HUES6 (cell line): ENCODE measurements around the gene DDAH1.
A peak's percentile ranks its signal among the peaks of the same experiment; 100 is the strongest.

Source experiments
- H3K27ac ChIP-seq: 2 replicates; pipeline ENCODE4 v1.7.0; 2013; ENCODE audit warnings: low read depth, mild to moderate bottlenecking, low read length, inconsistent platforms
- H3K27me3 ChIP-seq: 2 replicates; pipeline ENCODE4 v1.6.1; 2013; ENCODE audit warnings: low read length; ENCODE audit not compliant: control insufficient read depth, insufficient read depth
- H3K36me3 ChIP-seq: 2 replicates; pipeline ENCODE4 v1.6.1; 2013; ENCODE audit warnings: low read length; ENCODE audit not compliant: control insufficient read depth, insufficient read depth
- H3K4me1 ChIP-seq: 2 replicates; pipeline ENCODE4 v1.6.1; 2013; ENCODE audit warnings: low read length; ENCODE audit not compliant: control insufficient read depth, insufficient read depth
- H3K4me3 ChIP-seq: 2 replicates; pipeline ENCODE4 v1.5.1; 2013; ENCODE audit warnings: low read depth, low read length
- H3K9ac ChIP-seq: one replicate; pipeline ENCODE4 v1.6.1; 2013; ENCODE audit warnings: mild to moderate bottlenecking, low read length
- H3K9me3 ChIP-seq: 2 replicates; pipeline ENCODE4 v1.6.1; 2013; ENCODE audit warnings: low read depth, low read length; ENCODE audit not compliant: control insufficient read depth, insufficient read depth

The DDAH1 gene

GRCh38 chr1:85394130-85394529, 70.8 kb downstream of the DDAH1 start:
- peaks cover 35% of the 10 kb centered on the region for H3K4me1 ChIP-seq
- no peak overlapping the region for H3K4me3 ChIP-seq
- no peaks in the 10 kb centered on the region for H3K36me3 ChIP-seq
- peak overlapping the region; percentile 86 for H3K27ac ChIP-seq
- no peaks in the 10 kb centered on the region for H3K27me3 ChIP-seq
- peaks cover 5% of the 10 kb centered on the region; the same call in 1 of the 2 replicates for H3K9me3 ChIP-seq
- H3K9ac ChIP-seq, result peak overlapping the region; percentile 21

DNA sequence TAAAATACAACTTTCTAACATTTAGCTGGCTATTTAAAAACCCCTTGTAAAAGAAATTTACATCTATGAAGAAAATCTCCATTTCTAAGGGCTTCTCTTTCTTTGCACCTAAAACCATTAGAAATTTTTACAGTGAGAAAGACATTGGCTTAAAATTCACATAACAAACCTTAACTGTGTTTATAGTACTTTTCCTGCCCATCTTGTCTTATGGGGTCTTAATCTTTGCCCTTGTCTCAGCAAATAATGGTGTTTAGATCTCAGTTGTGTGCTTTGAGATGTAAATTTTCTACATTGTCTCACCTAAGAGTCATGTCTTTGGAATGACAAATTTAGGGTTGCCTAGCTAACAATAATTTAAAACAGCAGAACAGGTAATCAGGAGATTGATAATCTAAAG, 71.5 kb downstream of the DDAH1 start:
- H3K9me3 ChIP-seq, result peaks cover 5% of the 10 kb centered on the region; the same call in 1 of the 2 replicates
- peaks cover 34% of the 10 kb centered on the region for H3K4me1 ChIP-seq
- peak overlapping the region; percentile 86 for H3K27ac ChIP-seq
- no peaks in the 10 kb centered on the region for H3K36me3 ChIP-seq
- peak overlapping the region; percentile 21 for H3K9ac ChIP-seq
- no peak overlapping the region for H3K4me3 ChIP-seq
- H3K27me3 ChIP-seq, result no peaks in the 10 kb centered on the region

DNA sequence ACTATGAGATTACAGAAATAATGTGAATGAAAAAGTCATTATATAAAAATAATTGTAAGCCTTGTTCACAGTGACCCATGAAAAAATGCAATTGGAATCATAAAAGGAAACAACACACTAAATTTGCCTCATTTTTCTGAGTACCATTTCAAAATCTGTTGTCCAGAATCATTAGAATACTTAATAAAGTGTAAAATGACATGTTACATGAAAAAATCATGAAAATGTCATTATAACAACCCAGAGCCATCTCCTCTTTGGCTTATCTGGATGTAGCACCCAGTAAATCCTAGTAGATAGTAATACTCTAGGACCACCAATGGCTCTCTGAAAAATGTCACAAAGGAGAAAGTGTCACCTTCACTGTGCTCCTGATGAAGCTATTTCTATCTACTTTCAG, 76.5 kb downstream of the DDAH1 start:
- Histone ChIP-seq H3K4me3 (no peak overlapping the region), H3K27me3 (no peaks in the 10 kb centered on the region), H3K36me3 (no peaks in the 10 kb centered on the region), H3K27ac (no peak overlapping the region), H3K4me1 (peaks cover 10% of the 10 kb centered on the region), H3K9ac (no peak overlapping the region), H3K9me3 (peaks cover 33% of the 10 kb centered on the region)

GRCh38 chr1:85387781-85388180, 77.2 kb downstream of the DDAH1 start:
- no peaks in the 10 kb centered on the region for H3K27me3 ChIP-seq
- peaks cover 5% of the 10 kb centered on the region for H3K4me1 ChIP-seq
- no peaks in the 10 kb centered on the region for H3K36me3 ChIP-seq
- H3K9ac ChIP-seq, result no peak overlapping the region
- no peak overlapping the region for H3K27ac ChIP-seq
- peaks cover 39% of the 10 kb centered on the region for H3K9me3 ChIP-seq
- no peak overlapping the region for H3K4me3 ChIP-seq

- H3K27ac ChIP-seq, result no peak overlapping the region
- H3K36me3 ChIP-seq, result no peaks in the 10 kb centered on the region
- no peak overlapping the region for H3K9ac ChIP-seq
- H3K9me3 ChIP-seq, result peaks cover 47% of the 10 kb centered on the region
- H3K27me3 ChIP-seq, result no peaks in the 10 kb centered on the region
- H3K4me1 ChIP-seq, result no peaks in the 10 kb centered on the region
- no peak overlapping the region for H3K4me3 ChIP-seq
Observed at GRCh38 chr1:85386068-85386722, 78.8 kb downstream of the DDAH1 start.

GRCh38 chr1:85379203-85380136, 85.5 kb downstream of the DDAH1 start:
- no peak overlapping the region for H3K9ac ChIP-seq
- H3K4me3 ChIP-seq, result no peak overlapping the region
- peaks cover under 1% of the 10 kb centered on the region; the same call in 1 of the 2 replicates for H3K4me1 ChIP-seq
- no peak overlapping the region for H3K27ac ChIP-seq
- H3K27me3 ChIP-seq, result no peaks in the 10 kb centered on the region
- H3K9me3 ChIP-seq, result peaks cover 15% of the 10 kb centered on the region
- H3K36me3 ChIP-seq, result no peaks in the 10 kb centered on the region

- H3K9me3 ChIP-seq, result peaks cover 15% of the 10 kb centered on the region
- H3K36me3 ChIP-seq, result no peaks in the 10 kb centered on the region
- no peak overlapping the region for H3K27ac ChIP-seq
- no peaks in the 10 kb centered on the region for H3K27me3 ChIP-seq
- H3K4me3 ChIP-seq, result no peak overlapping the region
- H3K4me1 ChIP-seq, result peaks cover 9% of the 10 kb centered on the region
- no peak overlapping the region for H3K9ac ChIP-seq
Observed at GRCh38 chr1:85378534-85378933, 86.4 kb downstream of the DDAH1 start.

GRCh38 chr1:85376356-85376755, 88.6 kb downstream of the DDAH1 start:
- no peaks in the 10 kb centered on the region for H3K9me3 ChIP-seq
- H3K27me3 ChIP-seq, result no peaks in the 10 kb centered on the region
- no peak overlapping the region for H3K9ac ChIP-seq
- peaks cover 14% of the 10 kb centered on the region for H3K4me1 ChIP-seq
- no peaks in the 10 kb centered on the region for H3K36me3 ChIP-seq
- H3K4me3 ChIP-seq, result no peak overlapping the region
- no peak overlapping the region for H3K27ac ChIP-seq

DNA sequence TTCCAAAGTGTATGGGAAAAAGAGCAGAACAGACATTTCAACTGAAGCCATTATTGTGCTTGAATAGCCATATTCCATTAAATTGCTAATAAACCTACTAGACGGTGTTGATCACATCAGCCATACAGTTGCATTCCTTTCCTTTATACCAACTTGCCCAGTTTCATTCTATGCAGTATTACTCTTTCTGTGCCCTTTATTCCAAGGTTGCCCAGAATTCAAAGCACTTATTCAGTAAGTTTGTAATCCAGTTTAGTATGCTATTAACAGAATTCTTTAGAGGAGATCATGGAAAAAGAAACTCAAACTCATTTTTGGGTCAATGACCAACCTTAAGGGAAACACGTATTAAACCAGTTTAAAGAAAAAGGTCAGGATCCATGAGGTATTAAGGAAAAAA, 89.5 kb downstream of the DDAH1 start:
- H3K36me3 ChIP-seq, result no peaks in the 10 kb centered on the region
- H3K4me1 ChIP-seq, result peaks cover 14% of the 10 kb centered on the region
- no peaks in the 10 kb centered on the region for H3K27me3 ChIP-seq
- H3K9me3 ChIP-seq, result no peaks in the 10 kb centered on the region
- H3K27ac ChIP-seq, result no peak overlapping the region
- no peak overlapping the region for H3K9ac ChIP-seq
- no peak overlapping the region for H3K4me3 ChIP-seq

GRCh38 chr1:85374160-85374559, 90.8 kb downstream of the DDAH1 start:
- H3K9ac ChIP-seq, result no peak overlapping the region
- H3K27me3 ChIP-seq, result no peaks in the 10 kb centered on the region
- no peak overlapping the region for H3K27ac ChIP-seq
- no peak overlapping the region for H3K4me3 ChIP-seq
- no peaks in the 10 kb centered on the region for H3K9me3 ChIP-seq
- H3K36me3 ChIP-seq, result no peaks in the 10 kb centered on the region
- peaks cover 14% of the 10 kb centered on the region for H3K4me1 ChIP-seq

DNA sequence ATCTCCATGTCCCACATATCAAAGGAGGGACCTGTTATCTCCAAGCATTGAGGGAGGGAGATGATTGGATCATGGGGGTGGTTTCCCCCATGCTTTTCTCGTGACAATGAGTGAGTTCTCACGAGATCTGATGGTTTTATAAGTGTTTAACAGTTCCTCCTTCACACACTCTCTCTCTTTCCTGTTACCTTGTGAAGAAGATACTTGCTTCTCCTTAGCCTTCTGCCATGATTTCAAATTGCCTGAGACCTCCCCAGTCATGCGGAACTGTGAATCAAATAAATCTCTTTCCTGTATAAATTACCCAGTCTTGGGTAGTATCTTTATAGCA, 91.6 kb downstream of the DDAH1 start:
- H3K27me3 ChIP-seq, result no peaks in the 10 kb centered on the region
- H3K4me1 ChIP-seq, result peaks cover 14% of the 10 kb centered on the region
- H3K27ac ChIP-seq, result no peak overlapping the region; the same call in 1 of the 2 replicates
- no peak overlapping the region for H3K9ac ChIP-seq
- H3K4me3 ChIP-seq, result no peak overlapping the region
- no peaks in the 10 kb centered on the region for H3K9me3 ChIP-seq
- no peaks in the 10 kb centered on the region for H3K36me3 ChIP-seq
